ENCODE measurements around the gene HELZ. TPM values are rescaled to one million over a fixed set of nuclear protein-coding genes. Genes with fewer than 3 reads are reported as not detected.

HELZ gene
- total RNA-seq, 4 donors from 2014 or later = 24.4 to 42.4 (median 26.3) TPM

DNA sequence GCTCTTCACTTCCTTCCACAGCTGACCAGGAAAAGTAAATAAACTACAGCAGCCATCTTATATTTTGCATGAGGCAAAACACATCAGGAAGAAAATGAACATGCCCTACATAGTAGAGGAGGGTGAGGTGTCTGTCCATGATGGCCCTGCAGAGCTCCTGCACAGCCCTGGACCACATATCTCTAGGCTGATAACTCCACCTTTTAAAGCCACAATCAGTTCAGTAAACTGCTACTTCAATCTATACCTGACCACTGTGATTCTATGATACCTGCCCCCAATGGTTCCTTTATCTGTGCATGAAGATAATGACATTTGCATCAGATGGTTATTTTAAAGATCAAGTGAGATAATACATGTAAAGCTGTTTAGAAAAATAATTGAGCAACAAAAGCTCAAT, 82.2 kb downstream of the HELZ start:
- TF ChIP-seq, protein P1, sequence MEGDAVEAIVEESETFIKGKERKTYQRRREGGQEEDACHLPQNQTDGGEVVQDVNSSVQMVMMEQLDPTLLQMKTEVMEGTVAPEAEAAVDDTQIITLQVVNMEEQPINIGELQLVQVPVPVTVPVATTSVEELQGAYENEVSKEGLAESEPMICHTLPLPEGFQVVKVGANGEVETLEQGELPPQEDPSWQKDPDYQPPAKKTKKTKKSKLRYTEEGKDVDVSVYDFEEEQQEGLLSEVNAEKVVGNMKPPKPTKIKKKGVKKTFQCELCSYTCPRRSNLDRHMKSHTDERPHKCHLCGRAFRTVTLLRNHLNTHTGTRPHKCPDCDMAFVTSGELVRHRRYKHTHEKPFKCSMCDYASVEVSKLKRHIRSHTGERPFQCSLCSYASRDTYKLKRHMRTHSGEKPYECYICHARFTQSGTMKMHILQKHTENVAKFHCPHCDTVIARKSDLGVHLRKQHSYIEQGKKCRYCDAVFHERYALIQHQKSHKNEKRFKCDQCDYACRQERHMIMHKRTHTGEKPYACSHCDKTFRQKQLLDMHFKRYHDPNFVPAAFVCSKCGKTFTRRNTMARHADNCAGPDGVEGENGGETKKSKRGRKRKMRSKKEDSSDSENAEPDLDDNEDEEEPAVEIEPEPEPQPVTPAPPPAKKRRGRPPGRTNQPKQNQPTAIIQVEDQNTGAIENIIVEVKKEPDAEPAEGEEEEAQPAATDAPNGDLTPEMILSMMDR (IDR thresholded peaks at IDR 0.05) = no peak
- no peak for TF ChIP-seq POLR2A (IDR thresholded peaks at IDR 0.05)
- intact Hi-C loops (cut with DNase I; ENCODE audit: low total_unique reads) = no loop called here
- H3K4me3 ChIP-seq (ENCODE audit: low read depth, poor library complexity, severe bottlenecking) = no peak overlapping the region
- DNase-seq (ENCODE audit: low spot score in 2 of 2) = no peak

DNA sequence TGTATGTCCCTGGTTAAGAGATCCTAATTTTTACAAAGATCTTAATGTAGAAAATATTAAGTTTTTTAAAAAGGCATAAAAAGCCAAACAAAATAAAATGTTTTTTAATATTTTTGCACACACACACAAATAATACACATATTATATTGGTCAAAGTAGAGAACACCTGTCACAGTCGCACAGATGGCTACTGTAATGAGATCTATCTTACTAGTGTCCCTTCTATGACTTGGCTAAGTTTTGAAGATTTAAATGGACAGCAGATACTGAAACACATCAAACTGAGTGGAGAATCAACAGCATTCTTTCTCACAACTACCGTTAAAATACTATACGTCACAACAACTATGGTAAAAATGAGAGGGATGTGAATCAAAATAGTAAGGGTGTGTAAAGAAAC, 83.4 kb downstream of the HELZ start:
- no peak for DNase-seq (ENCODE audit: low spot score in 2 of 2)
- intact Hi-C loops (cut with DNase I; ENCODE audit: low total_unique reads) = no loop called here
- 85 to 93% methylated on average over 3 of the region's 3 CpGs for WGBS, 2 donors
- H3K4me3 ChIP-seq (ENCODE audit: low read depth, poor library complexity, severe bottlenecking) = no peak overlapping the region
- TF ChIP-seq, protein P1 (IDR thresholded peaks at IDR 0.05) = no peak
- TF ChIP-seq POLR2A (IDR thresholded peaks at IDR 0.05) = no peak

DNA sequence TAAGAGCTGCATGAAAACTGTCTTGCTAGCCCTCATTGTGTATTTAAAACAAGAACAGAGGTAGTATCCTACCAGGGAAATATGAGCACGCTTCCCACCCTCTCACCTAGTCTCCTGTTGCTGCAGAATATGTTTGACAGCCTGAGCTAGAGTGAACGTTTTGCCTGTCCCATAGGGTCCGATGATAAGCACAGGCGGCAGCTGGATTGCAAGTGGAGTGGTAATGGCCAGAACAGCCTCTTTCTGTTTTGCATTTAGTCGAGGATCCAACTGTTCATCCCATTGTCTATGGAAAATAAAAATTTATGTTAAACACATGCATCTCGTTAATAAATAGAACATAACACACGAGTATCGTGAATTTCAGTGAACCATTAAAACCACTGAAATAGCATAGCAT, 84.2 kb downstream of the HELZ start:
- no peak overlapping the region for H3K4me3 ChIP-seq (ENCODE audit: low read depth, poor library complexity, severe bottlenecking)
- WGBS, 2 donors = 77 to 82% methylated on average over 8 of the region's 8 CpGs
- DNase-seq (ENCODE audit: low spot score in 2 of 2) = no peak
- no peak for TF ChIP-seq POLR2A (IDR thresholded peaks at IDR 0.05)
- TF ChIP-seq, protein P1 (IDR thresholded peaks at IDR 0.05) = no peak
- intact Hi-C loops (cut with DNase I; ENCODE audit: low total_unique reads) = no loop called here

DNA sequence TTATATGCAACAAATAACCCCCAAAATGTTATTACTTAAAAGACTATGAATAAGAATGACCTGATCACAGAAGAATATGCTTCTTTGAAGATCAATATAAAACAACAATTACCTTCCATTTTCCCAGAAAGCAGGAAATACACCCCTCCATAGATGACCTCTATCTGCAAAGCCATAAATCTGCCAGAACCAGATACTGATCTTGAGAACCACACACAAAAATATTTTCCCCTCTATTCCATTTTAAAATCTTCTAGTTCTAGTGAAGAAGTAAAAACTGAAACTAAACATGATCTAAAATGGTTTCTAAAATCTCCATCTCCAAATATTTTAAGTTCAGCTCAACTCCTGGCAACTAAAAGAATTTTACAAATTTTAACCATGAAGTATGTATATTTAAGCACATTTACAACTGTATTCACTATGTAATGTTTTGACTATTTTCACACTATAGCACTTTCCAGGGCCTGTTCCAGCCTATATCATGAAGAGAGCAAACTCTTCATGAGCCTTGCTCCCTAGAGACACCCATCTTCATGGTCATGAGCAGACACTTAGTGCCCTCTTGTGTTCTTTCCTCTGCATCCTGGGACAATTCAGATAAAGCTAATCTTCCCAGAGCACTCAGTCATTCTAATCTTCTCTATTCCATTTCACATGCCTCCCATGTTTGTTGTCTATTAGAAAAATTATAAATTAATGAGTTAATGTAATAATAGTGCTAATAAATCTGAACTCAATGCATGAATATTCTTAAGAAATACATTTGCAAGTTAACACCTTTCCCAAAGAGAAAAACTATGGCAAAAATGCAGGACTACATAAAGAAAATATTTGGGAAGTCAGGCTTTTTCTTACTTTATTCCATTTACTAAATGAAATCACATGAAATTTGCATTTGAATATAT, 87.0 kb downstream of the HELZ start:
- H3K4me3 ChIP-seq (ENCODE audit: low read depth, poor library complexity, severe bottlenecking) = no peak overlapping the region
- intact Hi-C loops (cut with DNase I; ENCODE audit: low total_unique reads) = no loop called here
- no peak for TF ChIP-seq POLR2A (IDR thresholded peaks at IDR 0.05)
- DNase-seq (ENCODE audit: low spot score in 2 of 2) = no peak

DNA sequence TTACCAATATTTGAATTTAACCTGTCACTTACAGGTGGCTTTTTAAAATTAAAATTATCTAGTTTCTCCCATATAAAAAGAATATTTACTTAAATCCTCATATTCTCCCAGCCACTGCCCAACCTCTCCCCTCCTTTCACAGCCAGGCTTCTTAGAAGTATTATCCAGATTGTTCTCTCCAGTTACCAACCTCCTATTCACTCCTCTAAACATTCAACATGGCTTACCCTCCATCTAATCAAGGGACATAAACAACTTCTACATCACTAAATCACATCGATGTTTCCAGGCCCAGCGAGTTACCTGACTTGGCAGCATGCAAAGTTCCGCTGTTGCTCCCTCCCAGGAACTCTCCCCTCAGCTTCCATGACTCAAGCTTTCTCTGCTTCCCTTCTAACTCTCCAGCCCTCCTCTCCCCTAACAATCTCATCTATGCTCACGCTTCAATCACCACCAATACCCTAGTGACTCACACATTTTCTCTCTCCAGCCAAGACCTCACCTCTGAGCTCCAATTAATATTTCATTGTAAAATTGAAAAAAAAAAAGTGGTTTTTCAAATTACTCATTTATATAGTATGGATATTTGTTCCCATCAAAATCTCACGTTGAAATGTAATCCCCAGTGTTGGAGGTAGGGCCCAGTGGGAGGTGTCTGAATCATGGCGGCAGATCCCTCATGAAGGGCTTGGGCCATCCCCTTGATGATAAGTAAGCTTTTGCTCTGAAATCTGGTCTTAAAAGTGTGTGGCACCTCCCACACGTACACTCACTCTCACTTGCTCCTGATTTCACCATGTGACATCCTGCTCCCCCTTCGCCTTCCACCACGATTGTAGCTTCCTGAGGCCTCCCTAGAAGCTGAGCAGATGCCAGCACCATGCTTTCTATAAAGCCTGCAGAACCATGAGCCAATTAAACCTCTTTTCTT, 88.5 kb downstream of the HELZ start:
- no peak for DNase-seq (ENCODE audit: low spot score in 2 of 2)
- intact Hi-C loops (cut with DNase I; ENCODE audit: low total_unique reads) = no loop called here
- TF ChIP-seq, protein P1 (IDR thresholded peaks at IDR 0.05) = no peak
- TF ChIP-seq POLR2A (IDR thresholded peaks at IDR 0.05) = no peak
- no peak overlapping the region for H3K4me3 ChIP-seq (ENCODE audit: low read depth, poor library complexity, severe bottlenecking)
- 72 to 87% methylated on average over 9 of the region's 9 CpGs for WGBS, 2 donors

DNA sequence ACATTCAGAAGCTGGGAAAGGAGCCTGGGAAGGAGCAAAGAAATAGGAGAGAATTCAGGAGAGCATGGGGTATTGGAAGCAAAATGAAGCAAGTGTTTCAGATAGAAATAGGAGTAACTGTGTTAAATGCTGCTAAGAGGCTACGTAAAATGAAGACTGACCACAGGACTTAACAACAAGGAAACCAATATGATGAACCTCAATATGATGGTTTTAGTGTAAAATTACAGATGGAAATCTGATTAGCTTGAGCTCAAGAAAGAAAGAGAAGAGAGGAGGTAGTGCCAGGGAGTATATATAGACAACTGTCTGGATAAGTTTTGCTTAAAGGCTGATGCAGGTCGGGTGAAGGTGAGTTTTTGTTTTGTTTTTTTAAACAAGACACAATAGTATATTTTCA, 92.2 kb downstream of the HELZ start:
- TF ChIP-seq, protein P1 (IDR thresholded peaks at IDR 0.05) = no peak
- TF ChIP-seq POLR2A (IDR thresholded peaks at IDR 0.05) = no peak
- WGBS, 2 donors = 94 to 96% methylated on average over 2 of the region's 2 CpGs
- H3K4me3 ChIP-seq (ENCODE audit: low read depth, poor library complexity, severe bottlenecking) = no peak overlapping the region
- intact Hi-C loops (cut with DNase I; ENCODE audit: low total_unique reads) = no loop called here
- no peak for DNase-seq (ENCODE audit: low spot score in 2 of 2)

Measured in lower leg skin (tissue), 4 donors.